HepG2 (cell line): ENCODE data around the gene PANK4. TPM values are rescaled to one million over a fixed set of nuclear protein-coding genes. Genes with fewer than 3 reads are reported as not detected.

Source experiments
- CENPT ChIP-seq: sonication (generic); formaldehyde crosslinking; IDR thresholded peaks from 2 replicates; pipeline ENCODE4 v1.8.0; 2022; ENCODE audit warnings: low read depth, mild to moderate bottlenecking, moderate library complexity, missing genetic modification reagents
- EEA1 ChIP-seq: sonication (generic); formaldehyde crosslinking; IDR thresholded peaks from 2 replicates; pipeline ENCODE4 v1.5.1; 2020; ENCODE audit warnings: mild to moderate bottlenecking, missing genetic modification reagents, borderline replicate concordance
- HINFP ChIP-seq: sonication (generic); formaldehyde crosslinking; IDR thresholded peaks from 2 replicates; pipeline ENCODE4 v1.4.0; 2020; ENCODE audit warnings: low read depth, mild to moderate bottlenecking, missing genetic modification reagents
- ONECUT2 ChIP-seq: sonication (generic); formaldehyde crosslinking; IDR thresholded peaks from 2 replicates; pipeline ENCODE4 v1.4.0; 2020; ENCODE audit warnings: missing genetic modification reagents
- TGIF2 ChIP-seq: IDR thresholded peaks from 2 replicates; pipeline ENCODE4 v1.6.1; 2016; ENCODE audit warnings: control low read depth, missing compliant biosample characterization
- ZFP41 ChIP-seq: sonication (generic); formaldehyde crosslinking; IDR thresholded peaks from 2 replicates; pipeline ENCODE4 v1.4.0; 2020; ENCODE audit warnings: mild to moderate bottlenecking, missing genetic modification reagents, borderline replicate concordance
- ZFY ChIP-seq: sonication (generic); formaldehyde crosslinking; IDR thresholded peaks from 2 replicates; pipeline ENCODE4 v1.4.0; 2020; ENCODE audit warnings: missing genetic modification reagents
- ZNF142 ChIP-seq: sonication (generic); formaldehyde crosslinking; IDR thresholded peaks from 2 replicates; pipeline ENCODE4 v1.4.0; 2020; ENCODE audit warnings: missing genetic modification reagents
- ZNF253 ChIP-seq: sonication (generic); formaldehyde crosslinking; IDR thresholded peaks from 2 replicates; pipeline ENCODE4 v1.8.0; 2022; ENCODE audit warnings: mild to moderate bottlenecking, missing genetic modification reagents, borderline replicate concordance
- ZNF747 ChIP-seq: sonication (generic); formaldehyde crosslinking; IDR thresholded peaks from 2 replicates; pipeline ENCODE4 v1.8.1; 2023; ENCODE audit warnings: missing genetic modification reagents, mild to moderate bottlenecking, borderline replicate concordance
- polyA plus RNA-seq, 8 experiments: library from polyadenylated mRNA; depleted of rRNA in 3 of 8; stranded (reverse) in 7 of 8; unstranded in 1 of 8; fragments of >200 nt; fragmentation: Illumina TruSeq in 4 of 8; extraction: Trizol in 4 of 8; gene quantifications; 2 replicates each; pipeline versions ENCODE4 v1.2.1 to v1.2.3, GENCODE V29; 2011 to 2016; ENCODE audit warnings: low read depth in 4 of 8, missing spikeins in 1 of 8, mixed read lengths in 1 of 8; ENCODE audit not compliant: insufficient read depth in 1 of 8
- total RNA-seq, 5 experiments: library from RNA; depleted of rRNA; stranded (reverse); fragments of >200 nt; fragmentation: Illumina TruSeq; extraction: Trizol; gene quantifications; 2 replicates each; pipeline ENCODE4 v1.2.3, GENCODE V29; 2016; ENCODE audit warnings: low read depth in 1 of 5
- TF ChIP-seq, protein P1 (sequence below): sonication (generic); formaldehyde crosslinking; IDR thresholded peaks from 2 replicates; pipeline ENCODE4 v1.8.0; 2022; ENCODE audit warnings: mild to moderate bottlenecking, missing genetic modification reagents; ENCODE audit not compliant: insufficient replicate concordance
- TF ChIP-seq, protein P2 (sequence below): sonication (generic); formaldehyde crosslinking; IDR thresholded peaks from 2 replicates; pipeline ENCODE4 v1.8.0; 2022; ENCODE audit warnings: mild to moderate bottlenecking, missing genetic modification reagents
- TF ChIP-seq, protein P3 (sequence below): sonication (generic); formaldehyde crosslinking; IDR thresholded peaks from 2 replicates; pipeline ENCODE4 v1.4.0; 2020; ENCODE audit warnings: missing genetic modification reagents

The PANK4 gene
- total and polyA plus RNA-seq, 2 of the 13 experiments (the other 11 are each of a cell fraction or from before 2014, with no cell fraction given) = 17.4 to 19.3 TPM

DNA sequence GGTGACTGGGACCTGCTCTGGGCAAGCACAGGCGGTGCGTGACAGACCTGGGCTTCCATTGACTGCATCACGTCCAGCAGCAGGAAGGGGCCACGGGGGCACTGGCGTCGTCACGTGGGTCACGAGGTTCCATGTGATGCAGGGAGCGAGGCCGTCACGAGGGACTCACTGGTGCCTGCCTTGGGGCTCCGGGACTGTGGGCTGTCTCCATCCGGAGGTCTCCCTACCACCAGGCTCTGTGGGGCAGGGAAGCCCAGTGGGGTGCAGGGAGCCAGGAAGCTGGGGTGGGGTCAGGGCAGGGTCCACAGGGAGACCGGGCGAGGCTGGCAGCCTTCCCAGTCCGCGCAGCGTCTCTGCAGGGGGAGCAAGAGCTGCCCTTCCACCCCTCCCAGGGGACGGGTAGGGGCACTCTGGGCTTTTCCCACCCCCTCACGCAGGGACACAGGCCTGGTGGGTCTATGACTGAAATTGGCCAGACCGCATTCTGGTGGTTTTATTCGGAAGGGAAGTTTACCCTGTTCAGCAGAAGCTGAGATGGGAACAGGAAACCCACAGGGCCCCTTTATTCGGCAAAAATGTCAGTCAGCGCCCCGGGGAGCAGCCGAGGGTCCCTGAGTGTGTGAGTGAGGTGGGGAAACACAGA, 29.4 kb upstream of the PANK4 start (continued):
- TF ChIP-seq, protein P1, sequence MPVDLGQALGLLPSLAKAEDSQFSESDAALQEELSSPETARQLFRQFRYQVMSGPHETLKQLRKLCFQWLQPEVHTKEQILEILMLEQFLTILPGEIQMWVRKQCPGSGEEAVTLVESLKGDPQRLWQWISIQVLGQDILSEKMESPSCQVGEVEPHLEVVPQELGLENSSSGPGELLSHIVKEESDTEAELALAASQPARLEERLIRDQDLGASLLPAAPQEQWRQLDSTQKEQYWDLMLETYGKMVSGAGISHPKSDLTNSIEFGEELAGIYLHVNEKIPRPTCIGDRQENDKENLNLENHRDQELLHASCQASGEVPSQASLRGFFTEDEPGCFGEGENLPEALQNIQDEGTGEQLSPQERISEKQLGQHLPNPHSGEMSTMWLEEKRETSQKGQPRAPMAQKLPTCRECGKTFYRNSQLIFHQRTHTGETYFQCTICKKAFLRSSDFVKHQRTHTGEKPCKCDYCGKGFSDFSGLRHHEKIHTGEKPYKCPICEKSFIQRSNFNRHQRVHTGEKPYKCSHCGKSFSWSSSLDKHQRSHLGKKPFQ (CRISPR knock-in tag) = peak; percentile 73
- TF ChIP-seq TGIF2 (CRISPR knock-in tag) (peak; percentile 54; the same call in 1 of the 2 replicates), ZNF142 (CRISPR knock-in tag) (peak; percentile 24; the same call in 1 of the 2 replicates), HINFP (CRISPR knock-in tag) (no peak), EEA1 (CRISPR knock-in tag) (peak; percentile 52; the same call in 1 of the 2 replicates), CENPT (CRISPR knock-in tag) (peak; percentile 91; the same call in 1 of the 2 replicates), ZFP41 (CRISPR knock-in tag) (peak; percentile 47; the same call in 1 of the 2 replicates), ONECUT2 (no peak), ZNF747 (CRISPR knock-in tag) (peak; percentile 63), ZNF253 (CRISPR knock-in tag) (0 out of 2 replicates have a peak, but pooled peaks have one; percentile 63), ZFY (CRISPR knock-in tag) (peak; percentile 23; the same call in 1 of the 2 replicates)
- TF ChIP-seq, protein P2, sequence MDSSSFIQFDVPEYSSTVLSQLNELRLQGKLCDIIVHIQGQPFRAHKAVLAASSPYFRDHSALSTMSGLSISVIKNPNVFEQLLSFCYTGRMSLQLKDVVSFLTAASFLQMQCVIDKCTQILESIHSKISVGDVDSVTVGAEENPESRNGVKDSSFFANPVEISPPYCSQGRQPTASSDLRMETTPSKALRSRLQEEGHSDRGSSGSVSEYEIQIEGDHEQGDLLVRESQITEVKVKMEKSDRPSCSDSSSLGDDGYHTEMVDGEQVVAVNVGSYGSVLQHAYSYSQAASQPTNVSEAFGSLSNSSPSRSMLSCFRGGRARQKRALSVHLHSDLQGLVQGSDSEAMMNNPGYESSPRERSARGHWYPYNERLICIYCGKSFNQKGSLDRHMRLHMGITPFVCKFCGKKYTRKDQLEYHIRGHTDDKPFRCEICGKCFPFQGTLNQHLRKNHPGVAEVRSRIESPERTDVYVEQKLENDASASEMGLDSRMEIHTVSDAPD (CRISPR knock-in tag) = no peak
- TF ChIP-seq, protein P3, sequence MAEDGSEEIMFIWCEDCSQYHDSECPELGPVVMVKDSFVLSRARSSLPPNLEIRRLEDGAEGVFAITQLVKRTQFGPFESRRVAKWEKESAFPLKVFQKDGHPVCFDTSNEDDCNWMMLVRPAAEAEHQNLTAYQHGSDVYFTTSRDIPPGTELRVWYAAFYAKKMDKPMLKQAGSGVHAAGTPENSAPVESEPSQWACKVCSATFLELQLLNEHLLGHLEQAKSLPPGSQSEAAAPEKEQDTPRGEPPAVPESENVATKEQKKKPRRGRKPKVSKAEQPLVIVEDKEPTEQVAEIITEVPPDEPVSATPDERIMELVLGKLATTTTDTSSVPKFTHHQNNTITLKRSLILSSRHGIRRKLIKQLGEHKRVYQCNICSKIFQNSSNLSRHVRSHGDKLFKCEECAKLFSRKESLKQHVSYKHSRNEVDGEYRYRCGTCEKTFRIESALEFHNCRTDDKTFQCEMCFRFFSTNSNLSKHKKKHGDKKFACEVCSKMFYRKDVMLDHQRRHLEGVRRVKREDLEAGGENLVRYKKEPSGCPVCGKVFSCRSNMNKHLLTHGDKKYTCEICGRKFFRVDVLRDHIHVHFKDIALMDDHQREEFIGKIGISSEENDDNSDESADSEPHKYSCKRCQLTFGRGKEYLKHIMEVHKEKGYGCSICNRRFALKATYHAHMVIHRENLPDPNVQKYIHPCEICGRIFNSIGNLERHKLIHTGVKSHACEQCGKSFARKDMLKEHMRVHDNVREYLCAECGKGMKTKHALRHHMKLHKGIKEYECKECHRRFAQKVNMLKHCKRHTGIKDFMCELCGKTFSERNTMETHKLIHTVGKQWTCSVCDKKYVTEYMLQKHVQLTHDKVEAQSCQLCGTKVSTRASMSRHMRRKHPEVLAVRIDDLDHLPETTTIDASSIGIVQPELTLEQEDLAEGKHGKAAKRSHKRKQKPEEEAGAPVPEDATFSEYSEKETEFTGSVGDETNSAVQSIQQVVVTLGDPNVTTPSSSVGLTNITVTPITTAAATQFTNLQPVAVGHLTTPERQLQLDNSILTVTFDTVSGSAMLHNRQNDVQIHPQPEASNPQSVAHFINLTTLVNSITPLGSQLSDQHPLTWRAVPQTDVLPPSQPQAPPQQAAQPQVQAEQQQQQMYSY (CRISPR knock-in tag) = 0 out of 2 replicates have a peak, but pooled peaks have one; percentile 14
